Measurements from ENCODE around the gene SDS. TPM values are rescaled to one million over a fixed set of nuclear protein-coding genes. Genes with fewer than 3 reads are reported as not detected.

Gene SDS
- total and polyA plus RNA-seq, 12 donors = 1.8 to 188 (median 3.4) TPM

- Histone ChIP-seq H3K36me3 (replicated peaks in 1 of 2) (no peaks in the 10 kb centered on the region), H3K9me3 (replicated peaks in 1 of 3) (no peaks in the 10 kb centered on the region), H3K4me1 (replicated peaks in 1 of 2) (no peaks in the 10 kb centered on the region), H3K27ac (no peak overlapping the region), H3K27me3 (no peaks in the 10 kb centered on the region), H3K4me3 (no peak overlapping the region)
- TF ChIP-seq CTCF (IDR thresholded peaks at IDR 0.05) (no peak), POLR2A (IDR thresholded peaks at IDR 0.05) (no peak)
- intact Hi-C loops (cut with DNase I) = no loop called here
- 77 to 90% (median 87%) methylated on average over 4 to 6 of the region's 6 CpGs for WGBS, 4 donors
- no peak for DNase-seq
These were observed 39.4 kb upstream of the SDS start for GRCh38 chr12:113443030-113443539.

- H3K9me3 ChIP-seq (replicated peaks in 1 of 3) = no peaks in the 10 kb centered on the region
- WGBS, 4 donors = 63 to 74% (median 67%) methylated on average over 13 to 14 of the region's 14 CpGs
- intact Hi-C loops (cut with DNase I) = no loop called here
- no peak overlapping the region for H3K27ac ChIP-seq
- H3K27me3 ChIP-seq = no peaks in the 10 kb centered on the region
- TF ChIP-seq CTCF (IDR thresholded peaks at IDR 0.05) (no peak), POLR2A (IDR thresholded peaks at IDR 0.05) (no peak)
- H3K4me1 ChIP-seq (replicated peaks in 1 of 2) = no peaks in the 10 kb centered on the region
- peak in 1 of 7 donors; percentile 3 for DNase-seq
- H3K36me3 ChIP-seq (replicated peaks in 1 of 2) = no peaks in the 10 kb centered on the region
- no peak overlapping the region for H3K4me3 ChIP-seq
These were observed 37.5 kb upstream of the SDS start for GRCh38 chr12:113440947-113441782.

GRCh38 chr12:113440336-113440735 lies 36.6 kb upstream of the SDS start:
- Histone ChIP-seq H3K4me3 (no peak overlapping the region), H3K27me3 (no peaks in the 10 kb centered on the region), H3K36me3 (replicated peaks in 1 of 2) (no peaks in the 10 kb centered on the region), H3K4me1 (replicated peaks in 1 of 2) (no peaks in the 10 kb centered on the region), H3K27ac (no peak overlapping the region), H3K9me3 (replicated peaks in 1 of 3) (no peaks in the 10 kb centered on the region)
- TF ChIP-seq POLR2A (IDR thresholded peaks at IDR 0.05) = no peak
- TF ChIP-seq CTCF (IDR thresholded peaks at IDR 0.05) = no peak
- intact Hi-C loops (cut with DNase I) = no loop called here
- WGBS, 4 donors = 64 to 79% (median 75%) methylated on average over 7 of the region's 7 CpGs
- DNase-seq = peak in 1 of 7 donors; percentile 5

- no peaks in the 10 kb centered on the region for H3K27me3 ChIP-seq
- no peaks in the 10 kb centered on the region for H3K4me1 ChIP-seq (replicated peaks in 1 of 2)
- H3K9me3 ChIP-seq (replicated peaks in 1 of 3) = no peaks in the 10 kb centered on the region
- no peak overlapping the region for H3K27ac ChIP-seq
- 0 to 21% (median 19%) methylated on average over 2 to 8 of the region's 8 CpGs for WGBS, 4 donors
- peak in 5 of 7 donors; percentile 51 to 66 (median 58) for DNase-seq
- TF ChIP-seq CTCF (IDR thresholded peaks at IDR 0.05) (peak; percentile 42 to 63 (median 54)), POLR2A (IDR thresholded peaks at IDR 0.05) (no peak)
- H3K4me3 ChIP-seq = no peak overlapping the region
- H3K36me3 ChIP-seq (replicated peaks in 1 of 2) = no peaks in the 10 kb centered on the region
- intact Hi-C loops (cut with DNase I) = loop anchor here in 1 of 2 donors (10.0 kb wide), 1 partner anchor 385 kb away; the partner anchor contains the start of gene DTX1
These were observed 35.9 kb upstream of the SDS start for GRCh38 chr12:113439606-113440030.

All from adrenal gland (tissue), 12 donors.